Eye (tissue), 1 donor: ENCODE measurements around the gene RELB.

Source experiments
- DNase-seq: peaks from one replicate; pipeline ENCODE4 v3.0.0-alpha.2; 2015

The RELB gene

DNA sequence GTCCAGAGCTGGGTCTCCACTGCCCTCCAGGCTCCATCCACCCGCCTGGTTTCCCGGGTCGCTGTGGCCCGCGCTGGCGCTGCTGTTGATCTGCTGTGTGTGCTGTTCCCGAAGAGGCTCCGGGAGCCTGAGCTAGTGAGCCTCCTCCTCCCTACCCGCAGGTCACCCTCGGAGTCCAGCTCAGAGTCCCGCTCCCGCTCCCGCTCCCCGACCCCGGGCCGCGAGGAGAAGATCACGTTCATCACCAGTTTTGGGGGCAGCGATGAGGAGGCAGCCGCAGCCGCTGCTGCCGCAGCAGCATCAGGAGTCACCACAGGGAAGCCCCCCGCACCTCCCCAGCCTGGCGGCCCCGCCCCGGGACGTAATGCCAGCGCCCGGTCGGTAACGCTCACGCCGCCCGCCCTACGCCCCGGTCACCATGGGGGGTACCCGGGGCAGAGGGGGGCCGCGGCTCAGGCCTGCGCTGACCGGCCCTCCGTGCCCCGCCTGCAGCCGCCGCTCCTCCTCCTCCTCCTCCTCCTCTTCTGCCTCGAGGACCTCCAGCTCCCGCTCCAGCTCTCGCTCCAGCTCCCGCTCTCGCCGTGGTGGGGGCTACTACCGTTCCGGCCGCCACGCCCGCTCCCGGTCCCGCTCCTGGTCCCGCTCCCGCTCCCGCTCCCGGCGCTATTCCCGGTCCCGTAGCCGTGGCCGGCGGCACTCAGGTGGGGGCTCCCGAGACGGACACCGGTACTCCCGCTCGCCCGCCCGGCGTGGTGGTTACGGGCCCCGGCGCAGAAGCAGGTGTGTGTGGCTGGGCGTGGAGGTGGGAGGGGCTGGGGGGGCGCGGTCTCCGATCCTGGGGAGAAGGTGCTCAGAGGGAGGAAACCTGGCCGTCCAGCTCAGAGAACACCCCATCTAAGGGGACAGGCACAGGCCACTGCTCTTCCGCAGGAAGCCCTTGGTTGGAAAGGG, 62.9 kb downstream of the RELB start:
- no peak for DNase-seq

DNA sequence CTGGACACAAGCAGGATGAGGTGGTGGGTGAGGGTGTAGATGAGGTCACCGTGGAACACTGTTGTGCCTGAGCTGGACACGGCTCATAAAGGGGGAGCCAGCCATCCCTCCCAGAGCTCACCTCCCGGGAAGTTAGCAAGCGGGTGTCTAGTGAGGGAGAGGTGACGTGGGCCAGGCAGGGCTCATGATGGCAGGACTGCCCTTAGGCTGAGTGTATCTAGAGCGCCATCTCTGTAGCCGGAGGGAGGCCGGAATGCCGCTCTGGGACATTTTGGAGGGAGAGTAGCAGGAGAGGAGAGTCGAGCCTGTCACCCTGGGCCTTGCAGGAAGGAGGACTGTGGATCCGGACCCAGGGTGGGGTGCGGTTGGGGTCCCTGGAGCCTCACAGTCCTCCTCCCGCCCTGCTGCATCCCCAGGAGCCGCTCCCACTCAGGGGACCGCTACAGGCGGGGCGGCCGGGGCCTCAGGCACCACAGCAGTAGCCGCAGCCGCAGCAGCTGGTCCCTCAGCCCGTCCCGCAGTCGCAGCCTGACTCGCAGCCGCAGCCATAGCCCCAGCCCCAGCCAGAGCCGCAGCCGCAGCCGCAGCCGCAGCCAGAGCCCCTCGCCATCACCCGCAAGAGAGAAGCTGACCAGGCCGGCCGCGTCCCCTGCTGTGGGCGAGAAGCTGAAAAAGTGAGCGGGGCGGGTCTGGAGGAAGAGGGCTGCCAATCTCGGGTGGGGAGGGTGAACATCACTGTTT, 65.8 kb downstream of the RELB start:
- no peak for DNase-seq

DNA sequence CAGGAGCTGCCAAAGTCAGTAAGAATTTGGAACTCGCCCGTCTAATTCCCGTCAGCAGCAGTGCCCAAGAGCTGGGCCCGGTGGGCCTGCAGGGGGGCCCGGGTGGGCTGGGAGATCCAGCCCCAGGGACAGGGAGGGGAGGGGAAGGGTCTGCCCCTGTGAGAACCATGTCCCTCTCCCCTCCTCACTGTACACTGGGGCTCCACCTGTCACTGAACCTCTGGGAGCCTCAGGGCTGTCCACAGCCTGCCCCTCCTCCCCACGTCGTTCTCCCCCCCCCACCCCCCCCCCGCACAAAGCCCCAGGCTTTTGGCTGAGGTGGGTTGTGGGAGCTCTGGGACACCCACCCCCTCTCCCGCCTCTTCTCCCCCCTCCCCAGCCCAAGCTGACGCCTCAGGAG, 66.8 kb downstream of the RELB start:
- no peak for DNase-seq

DNA sequence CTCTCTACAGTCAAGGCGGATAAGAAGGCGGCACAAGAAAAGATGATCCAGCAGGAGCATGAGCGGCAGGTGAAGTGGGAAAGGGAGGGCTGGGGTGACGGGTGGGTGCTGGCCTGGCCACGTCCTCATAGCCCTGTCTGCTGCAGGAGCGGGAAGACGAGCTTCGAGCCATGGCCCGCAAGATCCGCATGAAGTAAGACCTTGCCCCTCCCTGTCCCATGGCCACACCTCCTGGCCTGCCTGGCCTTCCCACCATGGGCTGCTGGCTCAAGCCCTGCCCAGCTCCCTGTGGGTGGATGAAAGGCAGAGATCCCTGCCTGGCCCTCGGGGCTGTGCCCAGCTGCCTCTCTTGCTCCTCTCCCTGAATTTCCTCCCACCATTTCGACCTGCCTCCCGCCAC, 67.8 kb downstream of the RELB start:
- no peak for DNase-seq

DNA sequence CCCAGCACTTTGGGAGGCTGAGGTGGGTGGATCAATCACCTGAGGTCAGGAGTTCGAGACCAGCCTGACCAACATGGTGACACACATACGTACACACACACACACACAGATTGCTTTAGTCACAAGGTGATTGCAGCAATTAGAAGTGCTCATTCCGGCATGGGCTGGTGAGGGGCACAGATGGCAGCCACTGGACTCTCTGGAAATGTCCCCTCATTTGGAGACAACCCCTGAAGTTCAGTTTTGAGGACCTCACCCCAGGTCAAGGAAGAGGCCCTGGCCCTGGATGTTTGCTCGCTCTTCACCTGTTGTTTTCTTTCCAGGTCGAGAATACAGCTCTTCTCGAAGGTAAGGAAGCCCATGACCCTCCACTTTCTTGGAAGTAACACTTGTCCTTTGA, 69.0 kb downstream of the RELB start:
- DNase-seq = no peak

DNA sequence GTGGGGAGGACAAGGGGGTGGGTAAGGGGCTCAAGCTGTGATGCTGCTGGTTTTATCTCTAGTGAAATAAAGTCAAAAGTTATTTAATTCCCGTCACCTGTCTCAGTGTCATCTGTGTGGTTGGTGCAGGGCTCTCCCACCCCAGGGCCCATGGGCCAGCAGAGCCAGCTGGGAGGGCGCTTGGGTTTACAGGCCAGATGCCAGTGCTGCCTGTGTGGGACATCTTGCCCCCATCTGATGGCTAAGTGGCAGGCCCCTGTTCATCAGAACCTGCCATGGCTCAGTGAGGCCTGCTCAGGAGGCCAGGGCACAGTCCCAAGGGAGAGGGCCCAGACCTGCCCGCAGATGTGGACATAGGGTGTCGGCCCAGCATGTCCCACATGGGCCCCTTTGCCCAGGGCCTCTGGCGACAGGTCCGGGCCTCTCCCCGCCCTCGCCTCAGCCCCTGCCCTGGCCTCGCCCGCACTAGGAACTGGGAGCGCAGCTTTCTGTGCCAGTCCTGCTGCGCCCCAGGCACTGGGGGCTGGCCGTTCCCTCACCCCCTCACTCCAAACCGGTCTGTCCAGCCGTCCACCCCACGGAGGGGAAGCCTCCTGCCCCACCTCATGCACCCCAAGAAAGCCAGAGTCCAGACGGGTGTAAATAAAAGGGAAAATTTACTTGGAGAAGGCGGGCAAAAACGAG, 69.7 kb downstream of the RELB start:
- DNase-seq = no peak

DNA sequence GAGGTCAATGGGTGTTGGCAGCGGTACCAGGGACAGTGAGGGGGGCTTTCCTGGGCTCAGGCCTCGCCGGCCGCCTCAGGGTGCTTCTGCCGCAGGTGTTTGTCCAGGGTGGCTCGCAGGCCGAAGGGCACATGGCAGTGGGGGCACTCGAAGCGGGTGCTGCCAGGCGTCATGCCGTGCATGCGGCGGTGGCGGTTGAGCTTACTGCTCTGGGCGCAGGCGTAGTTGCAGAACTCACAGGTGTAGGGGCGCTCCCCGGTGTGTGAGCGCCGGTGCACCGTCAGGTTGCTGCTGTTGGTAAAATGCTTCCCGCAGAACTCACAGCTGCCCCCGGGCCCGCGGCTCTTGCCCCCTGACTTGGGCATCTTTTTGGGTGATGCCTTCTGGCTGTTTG, 70.3 kb downstream of the RELB start:
- DNase-seq = no peak

DNA sequence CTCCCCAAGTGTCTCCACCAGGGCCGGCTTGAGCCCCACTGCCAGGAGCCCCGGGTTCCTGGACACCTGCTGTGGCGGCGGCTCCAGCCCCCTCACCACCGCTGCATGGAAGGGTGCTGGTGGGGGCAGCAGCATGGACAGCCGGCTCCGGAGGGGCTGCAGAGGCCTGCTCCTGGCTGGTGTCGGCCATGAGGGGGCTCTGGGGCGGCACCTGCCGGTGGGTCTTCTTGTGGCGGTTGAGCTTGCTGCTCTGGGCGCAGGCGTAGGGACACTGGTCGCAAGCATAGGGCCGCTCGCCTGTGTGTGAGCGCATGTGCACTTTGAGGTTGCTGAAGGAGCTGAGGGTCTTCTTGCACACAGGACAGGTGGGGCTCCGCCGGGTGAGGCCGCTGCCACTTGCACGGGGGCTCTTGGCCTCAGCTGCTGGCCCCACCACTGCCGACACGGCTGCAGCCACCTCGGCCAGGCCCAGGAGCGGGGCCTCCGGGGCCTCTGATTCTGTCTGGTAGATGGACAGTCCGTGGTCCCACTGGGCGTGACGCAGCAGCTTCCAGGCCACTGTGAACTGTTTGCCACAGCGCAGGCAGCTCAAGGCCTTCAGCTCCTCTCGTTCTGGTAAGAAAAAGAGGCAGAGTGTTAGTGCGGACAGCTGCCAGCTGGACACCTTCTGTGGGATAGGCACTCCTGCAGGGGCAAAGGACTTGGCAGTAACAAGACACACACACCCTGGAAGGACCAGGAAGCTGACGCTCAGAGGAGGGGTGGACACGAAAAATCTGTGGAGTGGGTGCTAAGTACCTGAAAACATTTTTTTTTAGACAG, 70.9 kb downstream of the RELB start:
- DNase-seq = no peak

DNA sequence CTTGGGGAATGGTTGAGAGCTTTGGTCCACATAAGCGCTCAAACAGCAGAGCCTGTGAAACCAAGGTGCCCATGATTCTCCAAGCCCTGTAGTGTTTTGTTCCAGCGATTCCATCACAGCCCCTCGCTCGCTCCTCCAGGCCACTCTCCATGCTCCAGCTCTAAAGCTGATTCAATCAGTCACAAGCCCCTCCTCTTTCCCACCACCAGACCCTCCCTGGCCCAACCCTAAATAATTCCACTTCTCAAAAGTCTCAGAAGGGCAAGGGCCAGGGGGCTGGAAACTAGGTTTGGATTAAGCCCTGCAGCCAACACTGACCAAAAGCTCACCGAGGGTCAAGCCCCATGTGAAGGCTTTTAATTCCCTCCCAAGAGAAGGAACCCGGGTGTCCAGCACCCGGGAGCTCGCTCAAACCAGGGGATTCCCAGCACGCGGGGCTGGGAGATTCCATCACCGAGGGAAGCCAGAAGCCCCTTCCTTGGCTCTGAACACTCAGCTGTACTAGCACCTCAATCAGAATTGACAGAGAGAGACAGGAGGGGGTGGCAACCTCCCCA, 73.6 kb downstream of the RELB start:
- DNase-seq = no peak

DNA sequence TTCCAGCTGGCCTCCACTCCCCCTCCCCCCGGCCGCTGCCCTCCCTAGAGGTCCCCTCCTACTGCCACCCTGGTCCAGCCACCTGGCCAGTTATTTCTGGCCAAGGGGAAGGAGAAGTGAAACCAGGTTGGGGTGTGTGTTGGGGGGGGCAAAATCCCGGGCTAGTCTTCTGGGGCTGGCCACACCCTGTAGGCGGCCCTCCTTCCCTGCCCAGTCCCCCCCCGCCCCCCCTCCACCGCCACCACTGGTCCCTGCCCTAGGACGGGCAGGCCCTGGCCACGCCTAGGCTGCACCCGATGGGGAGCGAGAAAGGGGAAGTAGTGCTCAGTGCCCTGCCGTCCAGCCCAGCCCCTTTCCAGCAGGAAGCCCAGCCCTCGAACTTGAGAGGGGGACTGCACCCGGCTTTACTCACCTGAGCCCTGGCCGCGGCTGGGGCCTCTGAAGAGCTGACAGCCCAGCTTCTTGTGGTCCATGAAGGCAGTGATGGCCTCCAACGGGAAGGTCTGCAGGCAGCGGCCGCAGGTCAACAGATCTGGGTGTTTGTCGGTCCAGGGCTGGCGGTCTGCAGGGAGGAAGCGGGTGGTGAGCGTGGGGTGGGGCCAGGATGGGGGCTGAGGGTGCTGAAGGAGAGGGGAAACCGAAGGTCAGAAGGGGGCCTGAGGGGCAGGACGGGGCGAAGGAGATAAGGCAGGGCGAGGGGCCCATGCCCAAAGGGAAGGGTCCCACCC, 74.2 kb downstream of the RELB start:
- DNase-seq = peak; percentile 47

DNA sequence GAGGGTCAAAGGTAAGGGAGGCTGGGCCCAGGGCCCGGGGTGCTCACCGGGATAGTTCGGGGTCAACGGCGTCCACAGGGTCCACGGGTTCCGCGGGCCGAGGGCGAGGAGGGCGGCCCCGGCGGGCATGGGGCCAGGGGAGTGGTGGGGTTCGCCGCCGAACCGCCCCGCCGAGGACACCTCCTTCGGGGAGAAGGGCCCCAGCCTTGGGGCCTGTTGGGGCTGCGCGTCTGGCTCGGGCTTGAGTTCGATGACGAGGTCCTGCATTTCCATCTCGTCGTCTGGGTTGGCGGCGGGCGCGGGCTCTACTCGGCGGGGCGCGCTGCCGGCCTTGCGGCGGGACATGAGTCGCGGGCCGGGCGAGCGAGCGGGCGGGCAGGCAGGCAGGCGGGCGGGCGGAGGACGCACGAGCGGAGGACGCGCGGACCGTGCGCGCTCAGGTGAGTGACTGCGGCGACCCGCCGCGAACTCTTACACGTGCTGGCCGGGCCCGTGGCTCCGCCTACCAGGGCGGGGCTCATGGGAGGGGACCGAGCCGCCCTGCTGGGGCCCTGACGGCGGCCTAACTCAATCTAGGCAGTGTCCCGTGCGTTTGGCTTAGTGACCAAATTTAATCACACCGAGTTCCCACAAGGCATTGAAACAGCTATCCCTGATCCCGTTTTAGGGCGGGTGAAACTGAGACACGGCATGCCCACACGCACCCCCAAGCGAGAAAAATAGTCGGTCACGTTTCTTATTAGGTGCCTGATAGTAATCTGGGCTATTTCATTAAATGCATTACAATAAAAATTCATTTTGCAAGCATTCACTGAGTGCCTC, 75.0 kb downstream of the RELB start, which contains the start of gene ZNF296:
Gene ZNF296, minus strand, starts transcription at position 450 of the 822 bp plus-strand sequence. Its CDS starts 105 bp downstream, at position 345.
- DNase-seq = peak; percentile 58

DNA sequence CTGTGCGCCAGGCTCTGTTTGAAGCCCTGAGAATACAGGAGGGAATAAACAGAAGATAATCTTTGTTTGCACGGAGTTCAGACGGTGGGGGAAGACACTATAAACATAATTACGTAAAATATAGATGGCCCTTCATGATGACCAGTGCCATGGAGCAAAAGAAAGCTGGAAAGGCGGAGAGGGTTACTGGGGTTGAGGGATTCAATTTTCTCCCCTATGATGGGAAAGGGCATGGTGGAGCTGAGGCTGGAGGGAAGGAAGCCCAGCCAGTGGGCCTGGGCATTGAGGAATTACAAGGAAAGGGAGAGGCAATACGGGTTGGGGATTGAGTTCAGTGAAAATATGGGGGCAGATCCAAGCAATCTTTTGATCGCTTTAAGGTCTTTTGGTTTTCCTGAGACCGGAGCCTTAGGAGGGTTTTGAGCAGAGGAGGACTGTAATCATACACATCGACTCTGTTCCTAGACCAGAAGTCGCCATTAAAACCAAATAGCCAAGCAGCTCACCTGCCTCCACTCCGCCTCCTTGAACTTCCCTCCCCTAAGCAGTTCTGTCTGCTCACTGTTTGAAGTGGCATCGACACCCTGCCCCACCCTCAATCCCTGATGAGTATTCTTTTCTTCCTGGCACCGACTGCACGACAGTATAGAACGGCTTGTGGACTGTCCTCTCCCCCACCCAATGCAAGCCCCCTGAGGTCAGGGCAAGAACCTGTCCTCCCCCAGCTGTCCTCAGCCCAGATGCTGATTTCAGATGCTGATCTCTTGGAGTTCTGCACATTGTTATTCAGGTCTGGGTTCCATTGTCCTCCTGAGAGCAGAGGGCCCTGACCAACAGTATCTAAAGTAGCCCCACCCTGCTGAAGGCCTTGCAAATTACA, 75.8 kb downstream of the RELB start:
- no peak for DNase-seq

DNA sequence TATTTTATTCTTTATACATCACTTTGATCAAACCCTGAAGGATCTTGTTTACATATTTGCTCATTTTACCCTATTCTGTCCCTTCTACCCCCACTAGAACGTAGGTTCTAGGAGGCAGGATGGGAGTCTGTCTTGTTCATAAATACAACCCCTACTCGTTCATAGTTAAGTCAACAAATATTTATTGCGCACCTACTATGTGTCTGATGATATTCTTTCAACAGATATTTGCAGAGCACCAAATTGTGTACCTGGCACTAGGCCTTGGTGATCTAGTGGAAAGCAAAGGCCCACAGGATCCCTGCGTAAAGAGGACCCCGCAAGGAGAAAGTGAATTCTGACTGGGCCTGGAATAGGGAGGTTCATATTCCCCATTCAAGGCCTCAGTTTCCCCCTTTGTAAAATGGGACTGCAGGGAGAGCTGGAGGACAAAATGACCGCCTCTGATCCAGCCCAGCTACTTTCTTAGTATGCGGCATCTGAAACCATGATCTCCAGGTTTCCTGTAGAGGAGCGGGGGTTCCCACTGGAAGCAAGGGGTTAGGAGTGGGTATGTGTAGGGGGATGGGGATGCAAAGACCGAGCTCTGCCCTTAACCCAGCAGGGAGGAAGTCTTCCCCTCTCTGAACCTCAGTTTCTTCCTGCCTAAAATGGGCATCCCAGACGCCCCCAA, 77.3 kb downstream of the RELB start:
- no peak for DNase-seq

DNA sequence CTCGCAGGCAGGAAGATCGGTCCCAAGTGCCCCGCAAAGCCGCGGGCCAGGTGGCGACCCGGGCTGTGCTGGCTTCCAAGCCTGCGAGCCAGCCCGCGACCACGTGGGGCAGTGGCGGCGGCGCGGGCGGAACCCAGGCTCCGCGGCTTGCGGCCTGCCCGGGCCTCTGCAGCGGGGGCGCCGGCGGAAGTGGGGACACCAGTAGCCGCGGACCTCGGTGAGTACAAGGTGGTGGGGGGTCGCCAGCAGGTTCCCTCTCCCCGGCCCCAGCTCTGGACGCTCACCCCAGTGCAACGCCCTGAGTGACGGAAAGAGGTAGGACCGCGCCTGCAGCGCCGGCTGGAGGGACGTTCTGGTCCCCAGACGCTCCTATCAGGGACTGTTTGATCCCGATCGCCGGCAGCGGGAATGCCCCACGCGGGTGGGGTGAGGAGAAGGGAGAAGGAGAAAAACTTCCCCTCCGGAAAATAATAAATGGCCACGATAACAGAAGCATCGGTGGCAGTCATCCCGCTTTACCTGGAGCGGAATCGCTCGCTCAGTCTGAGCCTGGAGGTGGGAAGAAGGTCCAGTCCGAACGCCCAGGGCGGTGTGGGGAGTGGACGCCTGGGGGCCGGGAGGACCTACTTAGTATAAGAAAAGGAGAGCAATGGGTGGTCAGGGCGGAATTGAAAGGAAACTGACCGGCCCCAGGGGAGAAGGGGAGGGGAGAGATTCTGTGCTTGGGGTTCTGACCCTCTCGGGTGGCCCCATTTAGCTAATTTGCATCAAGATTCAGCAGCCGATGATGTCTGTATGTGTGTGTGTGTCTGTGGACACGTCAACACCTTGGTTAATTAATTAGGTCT, 78.0 kb downstream of the RELB start, which contains the start of gene GEMIN7:
Gene GEMIN7, plus strand, starts transcription at position 198 of the 848 bp plus-strand sequence. CDS start 10,855 bp downstream, outside the sequence.
- DNase-seq = peak; percentile 90

DNA sequence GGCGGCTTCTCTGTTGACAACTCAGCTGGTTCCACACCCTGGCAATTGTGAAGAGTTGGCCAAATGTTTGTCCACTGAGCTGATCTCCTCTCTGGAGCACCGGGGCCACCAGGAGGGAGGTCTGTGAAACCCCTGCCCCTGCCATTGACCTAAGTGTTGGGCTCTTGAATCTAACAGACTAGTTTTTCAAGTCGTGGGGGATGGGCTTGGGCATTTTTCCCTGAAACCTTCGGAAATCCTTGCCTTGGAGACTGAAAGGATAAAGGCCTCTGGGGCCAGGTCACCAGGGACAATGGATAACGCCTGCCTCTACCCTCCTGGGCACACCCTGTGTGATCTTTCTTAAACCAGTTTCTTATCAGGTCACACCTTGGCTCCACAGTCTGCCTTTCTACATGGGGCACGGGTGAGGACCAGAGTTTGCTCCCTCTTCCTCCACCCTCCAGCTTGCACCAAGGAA, 78.7 kb downstream of the RELB start:
- no peak for DNase-seq

DNA sequence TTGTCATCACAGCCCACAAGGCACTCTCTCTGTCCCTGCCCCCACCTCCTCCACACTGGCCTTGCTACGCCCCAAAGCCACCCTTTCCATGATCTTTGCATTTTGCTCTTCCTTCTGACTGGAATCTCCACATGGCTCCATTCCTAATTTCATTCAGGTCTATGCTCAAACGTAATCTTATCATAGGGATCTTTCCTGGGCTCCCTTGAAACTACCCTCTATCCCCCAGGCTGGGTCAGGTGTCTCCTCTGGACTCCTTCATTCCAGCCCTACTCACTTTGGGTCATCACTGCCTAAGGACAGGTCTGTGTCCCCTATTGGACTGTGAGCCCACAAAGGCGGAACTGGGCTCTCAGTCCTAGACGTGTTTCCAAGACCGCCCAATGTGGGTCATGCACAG, 80.9 kb downstream of the RELB start:
- no peak for DNase-seq

DNA sequence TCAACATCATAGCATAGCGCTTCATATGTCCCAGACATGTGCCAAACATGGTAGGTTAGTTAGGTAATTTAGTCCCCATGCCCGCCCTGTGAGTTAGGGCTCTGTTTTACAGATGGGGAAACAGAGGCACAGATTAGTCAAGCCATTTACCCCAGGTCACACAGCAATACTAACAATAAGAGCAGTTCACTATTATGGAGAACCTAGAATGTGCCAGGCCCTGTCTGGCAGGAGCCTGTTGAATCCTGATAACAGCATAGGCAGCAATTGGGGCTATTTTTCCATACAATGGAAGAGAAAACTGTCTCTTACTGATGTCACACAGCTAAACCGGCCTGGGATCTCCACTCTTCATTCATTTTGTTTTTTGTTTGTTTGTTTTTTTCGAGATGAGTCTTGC, 85.2 kb downstream of the RELB start:
- DNase-seq = no peak

DNA sequence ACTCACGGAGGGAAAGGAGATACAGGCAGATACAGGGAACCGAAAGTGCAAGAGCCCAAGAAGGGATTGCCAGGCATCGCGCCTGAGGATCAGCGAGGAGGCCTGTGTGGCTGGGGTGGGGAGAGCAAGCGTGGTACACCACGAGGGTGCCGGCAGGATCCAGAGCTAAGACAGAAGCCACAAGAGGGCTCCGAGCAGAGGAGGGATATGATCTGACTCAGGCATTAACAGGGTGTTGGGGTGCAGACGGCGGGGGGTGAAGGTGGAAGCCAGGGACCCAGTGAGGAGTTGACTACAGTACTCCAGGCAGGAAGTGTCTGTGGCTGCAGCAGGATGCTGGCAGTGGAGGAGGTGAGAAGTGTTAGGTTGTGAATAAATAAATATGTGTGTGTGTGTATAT, 86.3 kb downstream of the RELB start:
- DNase-seq = no peak
